H1 (cell line): ENCODE measurements around the gene BLTP2. TPM values are rescaled to one million over a fixed set of nuclear protein-coding genes. Genes with fewer than 3 reads are reported as not detected.
"Not testable (repeated sequence)": the region's sequence is repeated elsewhere in the genome, so short reads cannot be mapped to it uniquely, and the experiment has no call there.

Experiments used
- CTCF ChIA-PET: fragments of 300-600 bp; sonication (Branson Sonifier 250); formaldehyde crosslinking; loops from one replicate; lab custom pipeline; 2021; ENCODE audit not compliant: partially characterized antibody; lab: Charles Lee
- POLR2A ChIA-PET: fragments of 300-600 bp; sonication (Branson Sonifier 250); formaldehyde crosslinking; loops from one replicate; lab custom pipeline; 2021; ENCODE audit warnings: inconsistent platforms; ENCODE audit not compliant: partially characterized antibody; lab: Charles Lee
- DNase-seq, 2 experiments: peaks; one replicate each; pipeline versions ENCODE4 v3.0.0 to v3.0.0-alpha.2; 2010 to 2022; ENCODE audit warnings: low spot score in 2 of 2, low read depth in 1 of 2, mixed read lengths in 1 of 2
- FAIRE-seq: peaks from 2 replicates; lab custom pipeline; 2011; peaks lifted over from hg19 to GRCh38; lab: Jason Lieb, UNC
- H2AFZ ChIP-seq: 2 replicates; pipeline ENCODE4 v1.8.1; 2012; ENCODE audit warnings: low read length, inconsistent platforms
- H2AK5ac ChIP-seq: 2 replicates; pipeline ENCODE4 v1.6.1; 2013; ENCODE audit warnings: low read depth, low read length
- H2BK120ac ChIP-seq: replicated peaks from 2 replicates; pipeline ENCODE3; 2013; ENCODE audit warnings: low read depth, low read length, inconsistent platforms
- H2BK12ac ChIP-seq: 2 replicates; pipeline ENCODE4 v1.6.1; 2013; ENCODE audit warnings: low read depth, low read length
- H2BK15ac ChIP-seq: 2 replicates; pipeline ENCODE4 v1.6.1; 2013; ENCODE audit warnings: low read length
- H2BK20ac ChIP-seq: 2 replicates; pipeline ENCODE4 v1.6.1; 2013; ENCODE audit warnings: low read length
- H2BK5ac ChIP-seq: 2 replicates; pipeline ENCODE4 v1.6.1; 2013; ENCODE audit warnings: low read depth, low read length
- H3K14ac ChIP-seq: 2 replicates; pipeline ENCODE4 v1.6.1; 2013; ENCODE audit warnings: inconsistent platforms; ENCODE audit not compliant: insufficient read length
- H3K18ac ChIP-seq: 2 replicates; pipeline ENCODE4 v1.6.1; 2013; ENCODE audit warnings: low read length; ENCODE audit errors: extremely low read depth
- H3K23ac ChIP-seq: 2 replicates; pipeline ENCODE4 v1.6.1; 2013; ENCODE audit warnings: inconsistent platforms; ENCODE audit not compliant: insufficient read length
- H3K23me2 ChIP-seq: 2 replicates; pipeline ENCODE4 v1.6.1; 2013; ENCODE audit warnings: low read depth, low read length
- H3K27ac ChIP-seq: 2 replicates; pipeline ENCODE4 v1.6.1; 2011; ENCODE audit warnings: low read depth, low read length, inconsistent platforms
- H3K27me3 ChIP-seq, 4 experiments: replicated peaks in 1 of 4; 1 replicate in 1 of 4; 2 replicates in 3 of 4; pipeline versions ENCODE4 v1.6.1 to v1.8.1; 2011 to 2013; ENCODE audit warnings: low read length in 3 of 4, mild to moderate bottlenecking in 3 of 4, inconsistent platforms in 2 of 4, mixed read lengths in 2 of 4, moderate library complexity in 1 of 4; ENCODE audit not compliant: control insufficient read depth in 3 of 4, insufficient read depth in 3 of 4; ENCODE audit errors: extremely low read depth in 1 of 4
- H3K36me3 ChIP-seq, 4 experiments: 2 replicates each; pipeline versions ENCODE4 v1.6.1 to v1.8.1; 2011 to 2013; ENCODE audit warnings: mild to moderate bottlenecking in 4 of 4, low read length in 3 of 4, moderate library complexity in 2 of 4, control low read depth in 1 of 4, inconsistent platforms in 1 of 4; ENCODE audit not compliant: insufficient read depth in 4 of 4, control insufficient read depth in 2 of 4
- H3K4ac ChIP-seq: replicated peaks from 2 replicates; pipeline ENCODE3; 2013; ENCODE audit warnings: low read length, low read depth, mixed read lengths, inconsistent platforms; ENCODE audit not compliant: insufficient read length
- H3K4me1 ChIP-seq, 4 experiments: replicated peaks in 1 of 4; 1 replicate in 1 of 4; 2 replicates in 3 of 4; pipeline versions ENCODE4 v1.6.1 to v1.8.1; 2011 to 2013; ENCODE audit warnings: low read length in 3 of 4, inconsistent platforms in 2 of 4, mixed read lengths in 1 of 4; ENCODE audit not compliant: insufficient read depth in 4 of 4, control insufficient read depth in 3 of 4
- H3K4me2 ChIP-seq, 2 experiments: 2 replicates each; pipeline versions ENCODE4 v1.6.1 to v1.8.1; 2011 to 2013; ENCODE audit warnings: low read depth in 2 of 2, low read length in 2 of 2, control low read depth in 1 of 2, inconsistent platforms in 1 of 2, mild to moderate bottlenecking in 1 of 2; ENCODE audit not compliant: insufficient read depth in 1 of 2
- H3K4me3 ChIP-seq, 4 experiments: fragments of 200-600, 300-600 bp in 1 of 4; sonication (generic), shearing (Covaris generic), sonication (Bioruptor Twin) in 1 of 4; 2 replicates each; pipeline versions ENCODE4 v1.5.1 to v1.8.1; 2011 to 2016; ENCODE audit warnings: low read length in 4 of 4, low read depth in 3 of 4, control low read depth in 2 of 4, inconsistent platforms in 2 of 4, mild to moderate bottlenecking in 2 of 4, mixed read lengths in 1 of 4, moderate library complexity in 1 of 4; ENCODE audit not compliant: insufficient read depth in 2 of 4; ENCODE audit errors: extremely low read depth in 1 of 4
- H3K56ac ChIP-seq: replicated peaks from 2 replicates; pipeline ENCODE3; 2013; ENCODE audit warnings: low read depth, mild to moderate bottlenecking, mixed read lengths, low read length, inconsistent platforms; ENCODE audit not compliant: insufficient read length
- H3K79me1 ChIP-seq: 2 replicates; pipeline ENCODE4 v1.6.1; 2013; ENCODE audit warnings: low read depth, low read length, control low read depth
- H3K79me2 ChIP-seq, 2 experiments: 2 replicates each; pipeline versions ENCODE4 v1.6.1 to v1.8.1; 2012 to 2013; ENCODE audit warnings: low read length in 2 of 2, mild to moderate bottlenecking in 2 of 2, inconsistent platforms in 1 of 2; ENCODE audit not compliant: insufficient read depth in 2 of 2, control insufficient read depth in 1 of 2
- H3K9ac ChIP-seq, 4 experiments: replicated peaks in 1 of 4; 1 replicate in 1 of 4; 2 replicates in 3 of 4; pipeline versions ENCODE4 v1.6.1 to v1.8.1; 2011 to 2013; ENCODE audit warnings: low read depth in 3 of 4, low read length in 3 of 4, control low read depth in 2 of 4, mild to moderate bottlenecking in 2 of 4, moderate library complexity in 2 of 4, inconsistent platforms in 1 of 4; ENCODE audit errors: extremely low read depth in 1 of 4
- H3K9me3 ChIP-seq, 2 experiments: 2 replicates each; pipeline versions ENCODE4 v1.6.1 to v1.8.1; 2012 to 2013; ENCODE audit warnings: mild to moderate bottlenecking in 2 of 2, moderate library complexity in 2 of 2, control low read depth in 1 of 2, inconsistent platforms in 1 of 2, low read depth in 1 of 2, low read length in 1 of 2, mixed read lengths in 1 of 2; ENCODE audit not compliant: insufficient read depth in 2 of 2
- H4K20me1 ChIP-seq, 2 experiments: replicated peaks in 1 of 2; 2 replicates each; pipeline versions ENCODE3 to v1.8.1; 2011 to 2013; ENCODE audit warnings: inconsistent platforms in 2 of 2, low read length in 2 of 2, mild to moderate bottlenecking in 1 of 2; ENCODE audit not compliant: insufficient read depth in 2 of 2, control insufficient read depth in 1 of 2
- H4K5ac ChIP-seq: 2 replicates; pipeline ENCODE4 v1.6.1; 2013; ENCODE audit warnings: low read length, low read depth, mixed read lengths, inconsistent platforms; ENCODE audit not compliant: insufficient read length
- H4K8ac ChIP-seq: 2 replicates; pipeline ENCODE4 v1.8.0; 2013; ENCODE audit warnings: mild to moderate bottlenecking, moderate library complexity, low read length, inconsistent platforms; ENCODE audit not compliant: insufficient read depth; ENCODE audit errors: extremely low read depth
- H4K91ac ChIP-seq: replicated peaks from 2 replicates; pipeline ENCODE3; 2013; ENCODE audit warnings: low read length, mixed read lengths, inconsistent platforms; ENCODE audit not compliant: insufficient read length
- BCL11A ChIP-seq, 2 experiments: IDR thresholded peaks; one replicate each; pipeline ENCODE4 v1.6.1; 2011; ENCODE audit warnings: low read depth in 2 of 2, low read length in 2 of 2, mild to moderate bottlenecking in 2 of 2
- FOSL1 ChIP-seq: IDR thresholded peaks from 2 replicates; pipeline ENCODE4 v1.6.1; 2011; ENCODE audit warnings: mild to moderate bottlenecking, low read depth, low read length, moderate library complexity; ENCODE audit not compliant: insufficient read depth
- SAP30 ChIP-seq: fragments of 300-600 bp; sonication (generic); IDR thresholded peaks from 2 replicates; pipeline ENCODE4 v1.7.1; 2012; ENCODE audit warnings: low read length, moderate library complexity, mild to moderate bottlenecking, inconsistent platforms; ENCODE audit not compliant: insufficient read depth, insufficient replicate concordance
- YY1 ChIP-seq: IDR thresholded peaks from 2 replicates; pipeline ENCODE4 v1.6.1; 2011; ENCODE audit warnings: low read depth, mild to moderate bottlenecking, low read length
- WGBS, 2 experiments: shearing (Covaris generic) in 1 of 2; methylation state at CpG; one replicate each; pipeline versions ENCODE4 v1.1.6 to v1.1.7; 2013 to 2015; ENCODE audit warnings: low lambda C conversion rate in 2 of 2, mixed read lengths in 2 of 2, inconsistent platforms in 1 of 2, low coverage in 1 of 2, missing lambda C conversion rate in 1 of 2; ENCODE audit not compliant: insufficient replicate concordance in 2 of 2, insufficient coverage in 1 of 2, insufficient read length in 1 of 2; ENCODE audit errors: extremely low coverage in 1 of 2, missing lambda C conversion rate in 1 of 2; 5-methylcytosine and 5-hydroxymethylcytosine counted together
- polyA plus RNA-seq, 7 experiments: library from polyadenylated mRNA; depleted of rRNA in 3 of 7; stranded (reverse) in 5 of 7; unstranded in 2 of 7; fragments of >200 nt in 5 of 7; fragments of 200-250 nt in 2 of 7; gene quantifications; 1 replicate in 5 of 7; 2 replicates in 1 of 7; 4 replicates in 1 of 7; pipeline versions ENCODE4 v1.2.1 to v1.2.3, GENCODE V29; 2011 to 2013; ENCODE audit warnings: missing spikeins in 2 of 7, mixed read lengths in 2 of 7
- total RNA-seq: library from RNA; stranded (reverse); fragmentation: NEBNext Ultra II Directional; extraction: Animal tissue kit (Norgen Biotek cat#: 25700); gene quantifications from 2 replicates; pipeline ENCODE4 v1.2.1, GENCODE V29; 2021

Gene BLTP2
- total and polyA plus RNA-seq, 2 of the 8 experiments (the other 6 are each of a cell fraction or from before 2014, with no cell fraction given) = 80.9 to 140 TPM

GRCh38 chr17:28661635-28662526 is 16.9 kb upstream of the BLTP2 start, which contains the start of the genes SDF2 and SUPT6H (continued):
- TF ChIP-seq BCL11A (IDR thresholded peaks at IDR 0.05; ENCODE audit: low read depth in 2 of 2, low read length in 2 of 2) (no peak), SAP30 (peak; percentile 47), FOSL1 (no peak), YY1 (peak; percentile 47; the same call in 1 of the 2 replicates)

GRCh38 chr17:28659497-28659881 is 14.5 kb upstream of the BLTP2 start:
- H3K9ac ChIP-seq, H3K14ac ChIP-seq, H3K23me2 ChIP-seq, H3K18ac ChIP-seq, H4K5ac ChIP-seq, H2BK20ac ChIP-seq, H2BK120ac ChIP-seq, H3K4me3 ChIP-seq, H3K27me3 ChIP-seq, H3K4me2 ChIP-seq, H4K91ac ChIP-seq, H2BK12ac ChIP-seq, H3K27ac ChIP-seq, H2BK5ac ChIP-seq, CTCF ChIA-PET, H2BK15ac ChIP-seq, H4K20me1 ChIP-seq, H2AK5ac ChIP-seq, H4K8ac ChIP-seq, H3K4me1 ChIP-seq, H3K79me1 ChIP-seq, DNase-seq, H3K56ac ChIP-seq, H3K23ac ChIP-seq, H3K4ac ChIP-seq, FAIRE-seq, H2AFZ ChIP-seq: not testable (repeated sequence)
- Histone ChIP-seq H3K79me2 (peaks cover 17 to 56% of the 10 kb centered on the region in 2 experiments; a peak in 3 of 4 replicates), H3K36me3 (peaks cover 0 to 25% (median 9%) of the 10 kb centered on the region in 4 experiments; a peak in 5 of 8 replicates), H3K9me3 (peaks cover 0 to 17% of the 10 kb centered on the region in 2 experiments; a peak in 3 of 4 replicates)
- POLR2A ChIA-PET = interaction anchor here (1.3 kb wide), 1 partner anchor 9 kb away, joined by 3 read pairs; no protein-coding TSS in a partner anchor
- WGBS, 2 experiments = 95% methylated on average over 23 of the region's 23 CpGs; no CpG with 5 or more reads in 1 of the 2 experiments
